HG03139 (cell line): ENCODE results near the gene PRMT2.
"Not testable (repeated sequence)": the region's sequence is repeated elsewhere in the genome, so short reads cannot be mapped to it uniquely, and the experiment has no call there.

Experiments
- ATAC-seq: cut with Tn5 transposase; IDR thresholded peaks from one replicate; pipeline ENCODE4 v1.9.1; 2021; ENCODE audit not compliant: unreplicated experiment

Gene PRMT2

DNA sequence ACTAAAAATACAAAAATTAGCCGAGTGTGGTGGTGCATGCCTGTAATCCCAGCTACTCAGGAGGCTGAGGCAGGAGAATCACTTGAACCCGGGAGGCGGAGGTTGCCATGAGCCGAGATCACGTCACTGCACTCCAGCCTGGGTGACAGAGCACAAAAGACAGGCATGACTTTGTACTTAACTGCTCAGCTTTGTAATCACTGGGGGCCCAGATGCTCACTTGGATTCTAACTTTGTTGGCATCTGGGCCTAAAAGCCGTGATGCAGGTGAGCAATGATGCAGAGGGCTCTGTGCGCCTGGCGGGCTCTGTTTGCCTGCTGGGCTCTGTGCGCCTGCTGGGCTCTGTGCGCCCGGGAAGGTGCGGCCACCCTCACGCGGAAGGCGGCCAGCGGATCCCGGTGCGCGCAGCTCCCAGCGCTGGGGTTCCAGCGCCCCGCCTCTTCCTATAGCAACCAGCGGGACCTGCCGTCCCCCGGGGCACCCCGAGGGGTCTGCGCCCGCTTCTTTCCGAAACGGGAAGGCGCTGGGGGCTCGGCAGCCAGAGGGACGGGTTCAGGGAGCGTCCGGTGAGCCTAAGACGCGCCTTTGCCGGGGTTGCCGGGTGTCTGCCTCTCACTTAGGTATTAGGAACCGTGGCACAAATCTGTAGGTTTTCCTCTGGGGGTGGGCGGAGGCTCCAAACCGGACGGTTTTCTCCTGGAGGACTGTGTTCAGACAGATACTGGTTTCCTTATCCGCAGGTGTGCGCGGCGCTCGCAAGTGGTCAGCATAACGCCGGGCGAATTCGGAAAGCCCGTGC lies 31.7 kb downstream of the PRMT2 start:
- ATAC-seq, result no peak

- ATAC-seq, result no peak
Observed at GRCh38 chr21:46667741-46668380, 32.4 kb downstream of the PRMT2 start.

DNA sequence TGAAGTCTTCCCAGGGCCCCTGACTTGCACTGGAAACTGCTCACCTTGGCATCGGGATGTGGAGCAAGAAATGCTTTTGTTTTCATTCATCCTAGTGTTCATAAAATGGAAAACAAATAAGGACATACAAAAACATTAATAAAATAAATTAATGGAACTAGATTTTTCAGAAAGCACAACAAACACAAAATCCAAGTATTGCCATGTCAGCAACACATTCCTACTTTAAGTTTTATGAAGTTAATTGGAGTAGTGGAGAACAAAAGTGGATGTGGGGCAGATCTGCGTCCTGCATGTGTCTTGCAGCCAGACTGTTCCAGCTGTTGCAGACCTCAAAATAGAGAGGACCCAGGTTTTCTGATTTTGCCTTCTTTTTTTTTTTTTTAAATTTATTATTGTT lies 32.9 kb downstream of the PRMT2 start:
- no peak for ATAC-seq

DNA sequence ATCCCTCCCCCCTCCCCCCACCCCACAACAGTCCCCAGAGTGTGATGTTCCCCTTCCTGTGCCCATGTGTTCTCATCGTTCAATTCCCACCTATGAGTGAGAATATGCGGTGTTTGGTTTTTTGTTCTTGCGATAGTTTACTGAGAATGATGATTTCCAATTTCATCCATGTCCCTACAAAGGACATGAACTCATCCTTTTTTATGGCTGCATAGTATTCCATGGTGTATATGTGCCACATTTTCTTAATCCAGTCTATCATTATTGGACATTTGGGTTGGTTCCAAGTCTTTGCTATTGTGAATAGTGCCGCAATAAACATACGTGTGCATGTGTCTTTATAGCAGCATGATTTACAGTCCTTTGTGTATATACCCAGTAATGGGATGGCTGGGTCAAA lies 33.4 kb downstream of the PRMT2 start:
- ATAC-seq, result not testable (repeated sequence)

- no peak for ATAC-seq
Observed at GRCh38 chr21:46674430-46675007, 39.0 kb downstream of the PRMT2 start.

DNA sequence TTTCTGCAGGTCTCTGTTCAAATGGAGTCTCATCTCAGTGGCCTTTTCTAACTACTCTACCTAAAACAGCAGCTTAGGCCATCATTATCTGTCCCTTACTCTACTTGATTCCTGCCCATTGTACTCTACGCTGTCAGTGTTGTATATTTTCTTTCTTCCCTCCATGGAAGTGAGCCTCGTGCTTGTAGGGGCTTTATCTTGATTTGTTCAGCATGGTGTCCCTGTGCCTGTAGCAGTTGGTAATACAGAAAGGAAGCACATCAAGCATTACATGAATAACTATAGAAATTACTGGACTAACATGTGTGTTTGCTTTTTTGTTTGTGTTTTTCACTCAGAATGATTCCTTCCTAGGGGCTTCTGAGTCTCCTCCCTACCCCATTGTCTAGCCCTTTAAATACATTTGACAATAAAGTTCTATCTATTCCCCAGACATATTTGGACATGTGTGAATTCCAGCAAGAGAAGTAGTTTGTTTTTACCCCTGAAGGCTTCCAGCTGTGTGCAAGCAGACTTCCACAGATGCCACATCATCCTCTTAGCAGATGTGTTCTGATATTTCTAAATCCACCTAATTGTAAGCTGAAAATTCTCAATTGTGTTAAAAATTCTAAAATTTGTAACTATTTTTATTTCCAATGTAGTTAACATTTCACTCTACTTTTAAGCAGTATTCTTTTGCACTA lies 40.3 kb downstream of the PRMT2 start:
- no peak for ATAC-seq

DNA sequence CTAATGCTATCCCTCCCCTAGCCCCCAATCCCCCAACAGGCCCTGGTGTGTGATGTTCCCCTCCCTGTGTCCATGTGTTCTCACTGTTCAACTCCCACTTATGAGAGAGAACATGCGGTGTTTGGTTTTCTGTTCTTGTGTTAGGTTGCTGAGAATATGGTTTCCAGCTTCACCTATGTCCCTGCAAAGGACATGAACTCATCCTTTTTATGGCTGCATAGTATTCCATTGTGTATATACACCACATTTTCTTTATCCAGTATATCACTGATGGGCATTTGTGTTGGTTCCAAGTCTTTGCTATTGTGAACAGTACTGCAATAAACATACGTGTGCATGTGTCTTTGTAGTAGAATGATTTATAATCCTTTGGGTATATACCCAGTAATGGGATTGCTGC lies 41.1 kb downstream of the PRMT2 start:
- not testable (repeated sequence) for ATAC-seq

DNA sequence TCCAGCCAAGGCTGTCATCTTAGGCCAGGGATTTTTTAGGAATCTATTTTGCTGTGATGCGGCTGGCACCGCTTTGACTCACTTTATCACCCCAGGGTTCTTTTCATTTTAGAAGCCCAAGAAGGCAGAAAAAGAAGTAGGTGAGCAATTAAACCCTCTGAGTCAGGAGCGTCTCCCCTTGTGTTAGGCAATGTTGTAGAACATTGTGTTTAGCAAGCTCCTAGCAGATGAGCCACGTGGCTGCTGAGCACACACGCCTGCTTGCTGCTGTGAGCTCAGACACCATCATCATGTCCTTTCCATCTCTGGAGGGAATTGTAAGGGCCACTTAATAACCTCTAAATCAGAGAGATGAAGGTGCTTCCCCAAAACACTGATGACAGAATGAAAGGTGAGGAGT lies 46.1 kb downstream of the PRMT2 start:
- ATAC-seq, result not testable (repeated sequence)

GRCh38 chr21:46698652-46699051 lies 63.2 kb downstream of the PRMT2 start:
- ATAC-seq, result not testable (repeated sequence)

- ATAC-seq, result not testable (repeated sequence)
Observed at GRCh38 chr21:46699104-46699503, 63.6 kb downstream of the PRMT2 start.
